Prostate gland (tissue), 2 donors: ENCODE results near the gene CCR6. TPM values are rescaled to one million over a fixed set of nuclear protein-coding genes. Genes with fewer than 3 reads are reported as not detected.

Experiments used
- DNase-seq: peaks from one replicate; pipeline ENCODE4 v3.0.0-alpha.2; 2019; ENCODE audit warnings: low spot score
- H3K27ac ChIP-seq, 2 donors: fragments of 200-600 bp; sonication (generic); 2 replicates each; pipeline ENCODE4 v1.5.1; 2017 to 2019
- H3K27me3 ChIP-seq: fragments of 200-600 bp; sonication (generic); replicated peaks from 2 replicates; pipeline ENCODE4 v1.5.1; 2019; ENCODE audit not compliant: insufficient read depth
- H3K36me3 ChIP-seq, 2 donors: fragments of 200-600 bp; sonication (generic); 1 replicate in 1 of 2; 2 replicates in 1 of 2; pipeline versions ENCODE4 v1.5.1 to v1.8.1; 2017 to 2019
- H3K4me1 ChIP-seq: fragments of 200-600 bp; sonication (generic); replicated peaks from 2 replicates; pipeline ENCODE4 v1.5.1; 2019
- H3K4me3 ChIP-seq, 2 donors: fragments of 200-600 bp; sonication (generic); 2 replicates each; pipeline ENCODE4 v1.5.1; 2017 to 2019
- H3K9me3 ChIP-seq: fragments of 200-600 bp; sonication (generic); 2 replicates; pipeline ENCODE4 v1.5.1; 2017
- CTCF ChIP-seq, 4 experiments: fragments of 200-600 bp in 2 of 4; fragments of 450-650 bp in 2 of 4; sonication (generic) in 2 of 4; IDR thresholded peaks; 1 replicate in 3 of 4; 2 replicates in 1 of 4; pipeline ENCODE4 v1.5.1; 2016 to 2019; ENCODE audit warnings: antibody characterized with exemption in 4 of 4, mild to moderate bottlenecking in 2 of 4, moderate library complexity in 2 of 4
- POLR2A ChIP-seq: fragments of 450-650 bp; IDR thresholded peaks from one replicate; pipeline ENCODE4 v1.6.1; 2016; ENCODE audit warnings: antibody characterized with exemption, mild to moderate bottlenecking
- POLR2AphosphoS5 ChIP-seq: sonication (generic); formaldehyde crosslinking; IDR thresholded peaks from one replicate; pipeline ENCODE4 v1.6.1; 2017; ENCODE audit warnings: antibody characterized with exemption
- WGBS: methylation state at CpG from one replicate; pipeline ENCODE4 v1.1.5; 2018; 5-methylcytosine and 5-hydroxymethylcytosine counted together
- intact Hi-C: fragments of 100-400 bp; cut with DNase I; formaldehyde crosslinking; loops from one replicate; pipeline ENCODE4 v1.14.2; 2022
- total RNA-seq, 2 donors: library from RNA; depleted of rRNA; stranded (reverse); fragments of >200 nt; gene quantifications; one replicate each; pipeline ENCODE4 v1.1.0, GENCODE V29; 2016

CCR6 gene
- total RNA-seq, 2 donors from 2014 or later = not detected

DNA sequence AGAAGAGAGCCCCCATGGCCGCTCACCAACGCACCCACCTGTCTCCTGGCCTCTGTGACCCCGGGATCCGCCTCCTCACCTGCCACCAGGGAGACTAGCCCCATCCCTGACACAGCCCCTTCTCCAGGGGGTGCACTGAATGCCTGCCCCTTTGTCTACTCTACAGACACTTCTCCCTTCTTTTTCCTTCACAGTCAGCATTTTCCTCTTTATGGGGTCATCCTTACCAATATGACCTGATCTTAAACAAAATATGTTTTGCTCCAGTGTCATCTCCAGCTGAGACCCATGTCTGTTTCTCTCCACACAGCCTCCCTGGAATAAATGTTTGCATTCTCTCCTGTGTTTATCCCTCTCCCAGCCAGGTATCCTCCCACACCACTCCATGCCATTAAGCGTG lies 14.6 kb upstream of the CCR6 start:
- no peaks in the 10 kb centered on the region for H3K27me3 ChIP-seq
- no peak for DNase-seq
- no peak overlapping the region for H3K27ac ChIP-seq
- H3K4me1 ChIP-seq = no peaks in the 10 kb centered on the region
- 92% methylated on average over 5 of the region's 5 CpGs for WGBS
- H3K9me3 ChIP-seq = no peaks in the 10 kb centered on the region
- TF ChIP-seq POLR2A = no peak
- TF ChIP-seq POLR2AphosphoS5 = no peak
- no peak for TF ChIP-seq CTCF (IDR thresholded peaks at IDR 0.05)
- H3K4me3 ChIP-seq = no peak overlapping the region
- intact Hi-C loops = no loop called here
- H3K36me3 ChIP-seq = no peaks in the 10 kb centered on the region

GRCh38 chr6:167109651-167110050 lies 13.2 kb upstream of the CCR6 start:
- no peak for DNase-seq

DNA sequence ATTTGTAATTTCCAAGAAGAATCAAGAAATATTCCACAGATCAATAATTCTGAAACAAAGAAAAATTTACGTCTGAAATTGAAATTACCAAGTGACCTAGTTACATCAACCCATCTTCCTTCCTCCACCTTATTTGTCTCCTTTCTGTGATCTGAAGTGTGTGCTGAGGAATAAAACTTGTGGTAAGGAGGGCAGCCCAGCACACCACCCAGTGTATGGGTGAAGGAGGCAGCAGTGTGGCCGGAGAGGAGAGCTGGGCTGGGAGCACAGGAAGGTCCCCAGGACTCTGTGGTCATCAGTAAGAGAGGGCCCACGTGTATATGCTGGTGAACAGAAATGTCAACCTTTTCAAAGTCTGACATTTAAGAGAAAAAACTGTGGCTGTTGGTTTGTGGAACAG lies 11.3 kb upstream of the CCR6 start:
- no peaks in the 10 kb centered on the region for H3K36me3 ChIP-seq
- no peak overlapping the region for H3K4me3 ChIP-seq
- no peaks in the 10 kb centered on the region for H3K9me3 ChIP-seq
- no peak for DNase-seq
- no peaks in the 10 kb centered on the region for H3K27me3 ChIP-seq
- 71% methylated on average over 3 of the region's 3 CpGs for WGBS
- no peak overlapping the region for H3K27ac ChIP-seq
- TF ChIP-seq POLR2A (no peak), CTCF (IDR thresholded peaks at IDR 0.05) (no peak), POLR2AphosphoS5 (no peak)
- no peaks in the 10 kb centered on the region for H3K4me1 ChIP-seq
- intact Hi-C loops = no loop called here

More at GRCh38 chr6:167109651-167110050, 13.2 kb upstream of the CCR6 start:
- H3K36me3 ChIP-seq = no peaks in the 10 kb centered on the region
- intact Hi-C loops = no loop called here
- WGBS = 31% methylated on average over 6 of the region's 6 CpGs
- TF ChIP-seq POLR2A (no peak), CTCF (IDR thresholded peaks at IDR 0.05) (no peak), POLR2AphosphoS5 (no peak)
- H3K4me3 ChIP-seq = no peak overlapping the region
- no peaks in the 10 kb centered on the region for H3K27me3 ChIP-seq
- H3K9me3 ChIP-seq = no peaks in the 10 kb centered on the region
- no peak overlapping the region for H3K27ac ChIP-seq
- H3K4me1 ChIP-seq = no peaks in the 10 kb centered on the region

- Histone ChIP-seq H3K9me3 (no peaks in the 10 kb centered on the region), H3K27ac (no peak overlapping the region), H3K4me3 (no peak overlapping the region), H3K27me3 (no peaks in the 10 kb centered on the region), H3K4me1 (no peaks in the 10 kb centered on the region), H3K36me3 (no peaks in the 10 kb centered on the region)
- DNase-seq = no peak
- TF ChIP-seq CTCF (IDR thresholded peaks at IDR 0.05) (no peak), POLR2AphosphoS5 (no peak), POLR2A (no peak)
- 92% methylated on average over 8 of the region's 8 CpGs for WGBS
- intact Hi-C loops = no loop called here
Observed at GRCh38 chr6:167112421-167112820, 10.5 kb upstream of the CCR6 start.

DNA sequence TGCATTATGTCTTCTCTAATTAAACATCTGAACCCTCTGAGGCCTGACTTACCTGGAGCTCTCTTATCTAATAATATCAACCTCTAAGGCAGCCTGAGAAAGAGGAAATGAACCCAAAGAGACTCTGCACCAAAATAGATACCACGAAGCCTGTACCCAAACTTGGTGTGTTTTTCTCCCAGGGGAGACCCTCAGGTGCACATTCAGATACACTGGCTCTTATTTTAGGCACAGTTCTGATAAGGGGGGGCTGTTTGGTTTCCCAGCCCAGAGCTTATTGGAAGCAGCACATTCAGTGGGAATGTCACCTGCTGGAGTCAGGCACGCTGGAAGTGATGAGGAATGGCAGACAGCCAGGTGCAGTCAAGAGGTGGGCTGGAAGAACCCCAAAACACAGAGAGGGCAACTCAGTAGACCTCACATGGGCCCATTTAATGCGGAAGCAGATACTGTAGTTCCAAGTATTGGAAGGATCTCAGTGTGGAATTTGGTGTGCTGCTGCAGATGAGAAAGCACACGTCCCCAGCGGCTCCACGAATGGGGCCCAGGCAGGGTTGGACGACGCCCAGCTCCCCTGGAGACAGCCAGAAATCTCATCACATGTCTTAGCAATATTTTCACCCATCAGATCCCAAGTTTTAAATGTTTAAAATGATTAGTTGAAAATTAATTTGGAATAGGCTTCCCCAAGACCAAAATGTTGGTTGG lies 9.7 kb upstream of the CCR6 start:
- Histone ChIP-seq H3K27me3 (no peaks in the 10 kb centered on the region), H3K9me3 (no peaks in the 10 kb centered on the region), H3K4me3 (no peak overlapping the region), H3K4me1 (no peaks in the 10 kb centered on the region), H3K36me3 (no peaks in the 10 kb centered on the region), H3K27ac (no peak overlapping the region)
- DNase-seq = no peak
- intact Hi-C loops = no loop called here
- WGBS = 67% methylated on average over 8 of the region's 8 CpGs
- TF ChIP-seq CTCF (IDR thresholded peaks at IDR 0.05) (no peak), POLR2AphosphoS5 (no peak), POLR2A (no peak)
